HepG2 (cell line): ENCODE measurements around the gene PPP1R12C. TPM values are rescaled to one million over a fixed set of nuclear protein-coding genes. Genes with fewer than 3 reads are reported as not detected.

ENCODE experiments used
- FLYWCH1 ChIP-seq: sonication (generic); formaldehyde crosslinking; IDR thresholded peaks from 2 replicates; pipeline ENCODE4 v1.8.1; 2023; ENCODE audit warnings: mild to moderate bottlenecking, missing genetic modification reagents
- FOXK1 ChIP-seq: sonication (generic); formaldehyde crosslinking; IDR thresholded peaks from 2 replicates; pipeline ENCODE4 v1.4.0; 2020; ENCODE audit warnings: low read depth, missing genetic modification reagents, borderline replicate concordance
- HOXA5 ChIP-seq: sonication (generic); formaldehyde crosslinking; IDR thresholded peaks from 2 replicates; pipeline ENCODE4 v1.4.0; 2020; ENCODE audit warnings: missing genetic modification reagents
- NCOA1 ChIP-seq: sonication (generic); formaldehyde crosslinking; IDR thresholded peaks from 2 replicates; pipeline ENCODE4 v1.9.0; 2021; ENCODE audit warnings: missing genetic modification reagents
- NFYB ChIP-seq: sonication (generic); formaldehyde crosslinking; IDR thresholded peaks from 2 replicates; pipeline ENCODE4 v1.4.0; 2020; ENCODE audit warnings: missing genetic modification reagents
- PCBP1 ChIP-seq: fragments of 200-400 bp; formaldehyde crosslinking; IDR thresholded peaks from 2 replicates; pipeline ENCODE4 v1.6.1; 2017; ENCODE audit warnings: mild to moderate bottlenecking, low read depth, low read length, borderline replicate concordance
- ZFP36L2 ChIP-seq: sonication (generic); formaldehyde crosslinking; IDR thresholded peaks from 2 replicates; pipeline ENCODE4 v1.4.0; 2020; ENCODE audit warnings: missing genetic modification reagents
- ZNF101 ChIP-seq: sonication (generic); formaldehyde crosslinking; IDR thresholded peaks from 2 replicates; pipeline ENCODE4 v1.4.0; 2020; ENCODE audit warnings: mild to moderate bottlenecking, low read depth, missing genetic modification reagents, borderline replicate concordance
- ZNF326 ChIP-seq: sonication (generic); formaldehyde crosslinking; IDR thresholded peaks from 2 replicates; pipeline ENCODE4 v1.4.0; 2020; ENCODE audit warnings: missing genetic modification reagents, borderline replicate concordance
- ZNF614 ChIP-seq: IDR thresholded peaks from 2 replicates; pipeline ENCODE4 v1.6.1; 2018; ENCODE audit warnings: missing biosample characterization, missing genetic modification reagents, inconsistent platforms, borderline replicate concordance
- polyA plus RNA-seq, 8 experiments: library from polyadenylated mRNA; depleted of rRNA in 3 of 8; stranded (reverse) in 7 of 8; unstranded in 1 of 8; fragments of >200 nt; fragmentation: Illumina TruSeq in 4 of 8; extraction: Trizol in 4 of 8; gene quantifications; 2 replicates each; pipeline versions ENCODE4 v1.2.1 to v1.2.3, GENCODE V29; 2011 to 2016; ENCODE audit warnings: low read depth in 4 of 8, missing spikeins in 1 of 8, mixed read lengths in 1 of 8; ENCODE audit not compliant: insufficient read depth in 1 of 8
- total RNA-seq, 5 experiments: library from RNA; depleted of rRNA; stranded (reverse); fragments of >200 nt; fragmentation: Illumina TruSeq; extraction: Trizol; gene quantifications; 2 replicates each; pipeline ENCODE4 v1.2.3, GENCODE V29; 2016; ENCODE audit warnings: low read depth in 1 of 5
- TF ChIP-seq, protein P1 (sequence below): sonication (generic); formaldehyde crosslinking; IDR thresholded peaks from 2 replicates; pipeline ENCODE4 v1.4.0; 2020; ENCODE audit warnings: mild to moderate bottlenecking, missing genetic modification reagents
- TF ChIP-seq, protein P2 (sequence below): sonication (generic); formaldehyde crosslinking; IDR thresholded peaks from 2 replicates; pipeline ENCODE4 v1.4.0; 2020; ENCODE audit warnings: missing genetic modification reagents, mild to moderate bottlenecking, borderline replicate concordance
- TF ChIP-seq, protein P3 (sequence below): IDR thresholded peaks from 2 replicates; pipeline ENCODE4 v1.6.1; 2016; ENCODE audit warnings: mild to moderate bottlenecking, missing biosample characterization, missing genetic modification reagents
- TF ChIP-seq, protein P4 (sequence below): sonication (generic); formaldehyde crosslinking; IDR thresholded peaks from 2 replicates; pipeline ENCODE4 v1.5.0; 2020; ENCODE audit warnings: mild to moderate bottlenecking, missing genetic modification reagents, moderate library complexity

Gene PPP1R12C
- total and polyA plus RNA-seq, 2 of the 13 experiments (the other 11 are each of a cell fraction or from before 2014, with no cell fraction given), result 29.7 to 30.3 TPM

DNA sequence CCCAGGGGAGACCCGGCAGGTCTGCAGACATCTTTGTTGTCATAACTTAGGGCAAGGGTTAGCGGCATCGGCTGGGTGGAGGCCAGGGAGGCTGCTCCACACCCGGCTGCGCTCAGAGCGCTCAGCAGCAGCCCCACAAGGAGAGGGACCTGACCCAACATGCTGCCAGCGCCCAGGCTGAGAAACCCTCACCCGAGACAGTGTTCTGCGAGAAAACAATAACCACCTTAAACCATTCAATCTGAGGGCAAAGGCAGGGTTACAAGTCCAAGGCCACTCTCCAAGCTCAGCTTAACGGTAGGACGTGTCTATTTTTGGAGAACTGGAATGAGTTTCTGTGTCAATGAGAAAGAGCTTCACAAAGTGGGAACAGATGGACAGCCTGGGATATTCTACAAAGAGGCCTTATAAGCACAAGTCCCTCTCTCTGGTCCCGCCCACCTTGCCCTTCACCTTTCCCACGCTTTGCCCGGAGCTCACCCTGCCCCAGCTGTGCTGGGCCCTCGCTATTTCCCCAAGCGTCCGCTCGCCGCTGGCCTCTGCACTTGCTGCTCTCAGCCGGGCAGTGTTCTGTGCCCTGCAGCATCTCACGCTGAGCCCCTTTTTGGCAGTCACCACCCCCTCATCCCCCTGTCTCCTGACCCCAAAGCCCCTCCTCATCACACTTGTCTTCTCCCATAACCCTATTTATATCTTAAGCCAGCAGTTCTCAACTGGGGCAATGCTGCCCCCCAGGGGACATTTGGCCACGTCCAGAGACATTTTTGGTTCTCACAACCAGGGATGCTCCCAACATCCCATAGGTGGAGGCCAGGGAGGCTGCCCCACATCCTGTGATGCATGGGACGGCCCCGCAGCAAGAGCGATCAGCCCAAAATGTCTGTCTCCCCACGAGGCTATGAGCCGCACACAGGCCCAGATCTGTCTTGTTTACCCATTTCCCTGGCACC is 17.6 kb downstream of the PPP1R12C start (continued):
- TF ChIP-seq, protein P1, sequence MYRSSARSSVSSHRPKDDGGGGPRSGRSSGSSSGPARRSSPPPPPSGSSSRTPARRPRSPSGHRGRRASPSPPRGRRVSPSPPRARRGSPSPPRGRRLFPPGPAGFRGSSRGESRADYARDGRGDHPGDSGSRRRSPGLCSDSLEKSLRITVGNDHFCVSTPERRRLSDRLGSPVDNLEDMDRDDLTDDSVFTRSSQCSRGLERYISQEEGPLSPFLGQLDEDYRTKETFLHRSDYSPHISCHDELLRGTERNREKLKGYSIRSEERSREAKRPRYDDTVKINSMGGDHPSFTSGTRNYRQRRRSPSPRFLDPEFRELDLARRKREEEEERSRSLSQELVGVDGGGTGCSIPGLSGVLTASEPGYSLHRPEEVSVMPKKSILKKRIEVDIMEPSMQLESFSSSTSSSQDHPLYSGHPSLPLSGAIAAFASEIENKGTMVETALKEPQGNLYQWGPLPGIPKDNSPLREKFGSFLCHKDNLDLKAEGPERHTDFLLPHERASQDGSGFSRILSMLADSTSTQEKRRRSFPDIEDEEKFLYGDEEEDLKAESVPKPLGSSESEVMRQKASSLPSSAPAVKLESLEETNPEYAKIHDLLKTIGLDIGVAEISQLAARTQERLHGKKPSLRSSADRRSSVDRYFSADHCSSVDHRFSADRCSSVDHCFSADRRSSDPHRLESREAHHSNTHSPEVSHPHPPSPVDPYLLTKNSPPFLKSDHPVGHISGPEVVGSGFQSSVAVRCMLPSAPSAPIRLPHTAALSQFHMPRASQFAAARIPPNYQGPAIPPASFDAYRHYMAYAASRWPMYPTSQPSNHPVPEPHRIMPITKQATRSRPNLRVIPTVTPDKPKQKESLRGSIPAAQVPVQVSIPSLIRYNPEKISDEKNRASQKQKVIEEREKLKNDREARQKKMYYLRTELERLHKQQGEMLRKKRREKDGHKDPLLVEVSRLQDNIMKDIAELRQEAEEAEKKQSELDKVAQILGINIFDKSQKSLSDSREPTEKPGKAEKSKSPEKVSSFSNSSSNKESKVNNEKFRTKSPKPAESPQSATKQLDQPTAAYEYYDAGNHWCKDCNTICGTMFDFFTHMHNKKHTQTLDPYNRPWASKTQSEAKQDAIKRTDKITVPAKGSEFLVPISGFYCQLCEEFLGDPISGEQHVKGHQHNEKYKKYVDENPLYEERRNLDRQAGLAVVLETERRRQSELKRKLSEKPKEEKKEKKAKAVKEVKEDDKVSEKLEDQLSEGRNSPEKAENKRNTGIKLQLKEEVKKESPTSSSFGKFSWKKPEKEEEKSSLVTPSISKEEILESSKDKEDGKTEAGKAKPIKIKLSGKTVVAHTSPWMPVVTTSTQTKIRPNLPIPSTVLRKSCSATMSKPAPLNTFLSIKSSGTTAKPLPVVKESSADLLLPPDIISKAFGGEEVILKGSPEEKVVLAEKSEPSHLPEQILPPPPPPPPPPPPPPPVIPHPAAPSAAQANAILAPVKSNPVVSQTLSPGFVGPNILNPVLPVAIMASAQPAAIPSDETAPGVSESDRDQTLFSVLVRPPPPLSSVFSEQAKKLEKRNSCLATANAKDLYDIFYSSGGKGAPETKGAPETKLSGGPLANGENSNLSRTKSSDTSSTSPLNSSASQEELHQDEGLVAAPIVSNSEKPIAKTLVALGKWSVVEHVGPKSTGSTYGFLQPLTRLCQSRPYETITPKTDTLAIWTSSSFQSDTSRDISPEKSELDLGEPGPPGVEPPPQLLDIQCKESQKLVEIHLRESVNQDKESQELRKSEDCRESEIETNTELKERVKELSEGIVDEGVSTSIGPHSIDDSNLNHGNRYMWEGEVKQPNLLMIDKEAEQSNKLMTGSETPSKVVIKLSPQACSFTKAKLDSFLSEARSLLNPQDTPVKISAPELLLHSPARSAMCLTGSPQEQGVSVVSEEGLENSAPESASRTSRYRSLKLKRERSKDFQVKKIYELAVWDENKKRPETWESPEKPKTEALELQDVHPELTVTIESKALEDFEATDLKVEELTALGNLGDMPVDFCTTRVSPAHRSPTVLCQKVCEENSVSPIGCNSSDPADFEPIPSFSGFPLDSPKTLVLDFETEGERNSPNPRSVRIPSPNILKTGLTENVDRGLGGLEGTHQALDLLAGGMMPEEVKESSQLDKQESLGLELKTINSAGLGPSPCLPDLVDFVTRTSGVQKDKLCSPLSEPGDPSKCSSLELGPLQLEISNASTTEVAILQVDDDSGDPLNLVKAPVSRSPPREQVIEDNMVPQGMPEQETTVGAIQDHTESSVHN (CRISPR knock-in tag), result no peak
- TF ChIP-seq ZNF101 (no peak), NFYB (CRISPR knock-in tag) (no peak), FOXK1 (no peak), FLYWCH1 (CRISPR knock-in tag) (no peak), ZFP36L2 (no peak), PCBP1 (no peak), ZNF326 (CRISPR knock-in tag) (no peak), HOXA5 (CRISPR knock-in tag) (no peak), NCOA1 (no peak), ZNF614 (CRISPR knock-in tag) (no peak)
- TF ChIP-seq, protein P2, sequence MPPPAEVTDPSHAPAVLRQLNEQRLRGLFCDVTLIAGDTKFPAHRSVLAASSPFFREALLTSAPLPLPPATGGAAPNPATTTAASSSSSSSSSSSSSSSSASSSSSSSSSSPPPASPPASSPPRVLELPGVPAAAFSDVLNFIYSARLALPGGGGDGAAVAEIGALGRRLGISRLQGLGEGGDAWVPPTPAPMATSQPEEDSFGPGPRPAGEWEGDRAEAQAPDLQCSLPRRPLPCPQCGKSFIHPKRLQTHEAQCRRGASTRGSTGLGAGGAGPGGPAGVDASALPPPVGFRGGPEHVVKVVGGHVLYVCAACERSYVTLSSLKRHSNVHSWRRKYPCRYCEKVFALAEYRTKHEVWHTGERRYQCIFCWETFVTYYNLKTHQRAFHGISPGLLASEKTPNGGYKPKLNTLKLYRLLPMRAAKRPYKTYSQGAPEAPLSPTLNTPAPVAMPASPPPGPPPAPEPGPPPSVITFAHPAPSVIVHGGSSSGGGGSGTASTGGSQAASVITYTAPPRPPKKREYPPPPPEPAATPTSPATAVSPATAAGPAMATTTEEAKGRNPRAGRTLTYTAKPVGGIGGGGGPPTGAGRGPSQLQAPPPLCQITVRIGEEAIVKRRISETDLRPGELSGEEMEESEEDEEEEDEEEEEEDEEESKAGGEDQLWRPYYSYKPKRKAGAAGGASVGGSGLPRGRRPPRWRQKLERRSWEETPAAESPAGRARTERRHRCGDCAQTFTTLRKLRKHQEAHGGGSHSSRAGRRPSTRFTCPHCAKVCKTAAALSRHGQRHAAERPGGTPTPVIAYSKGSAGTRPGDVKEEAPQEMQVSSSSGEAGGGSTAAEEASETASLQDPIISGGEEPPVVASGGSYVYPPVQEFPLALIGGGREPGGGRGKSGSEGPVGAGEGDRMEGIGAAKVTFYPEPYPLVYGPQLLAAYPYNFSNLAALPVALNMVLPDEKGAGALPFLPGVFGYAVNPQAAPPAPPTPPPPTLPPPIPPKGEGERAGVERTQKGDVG (CRISPR knock-in tag), result no peak
- TF ChIP-seq, protein P3, sequence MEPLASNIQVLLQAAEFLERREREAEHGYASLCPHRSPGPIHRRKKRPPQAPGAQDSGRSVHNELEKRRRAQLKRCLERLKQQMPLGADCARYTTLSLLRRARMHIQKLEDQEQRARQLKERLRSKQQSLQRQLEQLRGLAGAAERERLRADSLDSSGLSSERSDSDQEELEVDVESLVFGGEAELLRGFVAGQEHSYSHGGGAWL, result no peak
- TF ChIP-seq, protein P4, sequence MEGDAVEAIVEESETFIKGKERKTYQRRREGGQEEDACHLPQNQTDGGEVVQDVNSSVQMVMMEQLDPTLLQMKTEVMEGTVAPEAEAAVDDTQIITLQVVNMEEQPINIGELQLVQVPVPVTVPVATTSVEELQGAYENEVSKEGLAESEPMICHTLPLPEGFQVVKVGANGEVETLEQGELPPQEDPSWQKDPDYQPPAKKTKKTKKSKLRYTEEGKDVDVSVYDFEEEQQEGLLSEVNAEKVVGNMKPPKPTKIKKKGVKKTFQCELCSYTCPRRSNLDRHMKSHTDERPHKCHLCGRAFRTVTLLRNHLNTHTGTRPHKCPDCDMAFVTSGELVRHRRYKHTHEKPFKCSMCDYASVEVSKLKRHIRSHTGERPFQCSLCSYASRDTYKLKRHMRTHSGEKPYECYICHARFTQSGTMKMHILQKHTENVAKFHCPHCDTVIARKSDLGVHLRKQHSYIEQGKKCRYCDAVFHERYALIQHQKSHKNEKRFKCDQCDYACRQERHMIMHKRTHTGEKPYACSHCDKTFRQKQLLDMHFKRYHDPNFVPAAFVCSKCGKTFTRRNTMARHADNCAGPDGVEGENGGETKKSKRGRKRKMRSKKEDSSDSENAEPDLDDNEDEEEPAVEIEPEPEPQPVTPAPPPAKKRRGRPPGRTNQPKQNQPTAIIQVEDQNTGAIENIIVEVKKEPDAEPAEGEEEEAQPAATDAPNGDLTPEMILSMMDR (CRISPR knock-in tag), result peak; percentile 52; the same call in 1 of the 2 replicates
